Activated CD4-positive, alpha-beta T cell treated with anti-CD3 and anti-CD28 coated beads, Interleukin-2, amount 10 ng/mL, durations not matched to agents 7 days and 5 days (primary cell): Measurements from ENCODE around the gene TRAPPC2B. TPM values are rescaled to one million over a fixed set of nuclear protein-coding genes. Genes with fewer than 3 reads are reported as not detected.
"Not testable (repeated sequence)": the region's sequence is repeated elsewhere in the genome, so short reads cannot be mapped to it uniquely, and the experiment has no call there.

Experiments used
- CTCF ChIA-PET: fragments of 350-600 bp; sonication (Branson Sonifier 250); formaldehyde crosslinking; loops from one replicate; lab custom pipeline; 2021; ENCODE audit warnings: antibody characterized with exemption; lab: Charles Lee
- POLR2A ChIA-PET: fragments of 350-600 bp; sonication (Branson Sonifier 250); formaldehyde crosslinking; loops from one replicate; lab custom pipeline; 2021; ENCODE audit warnings: antibody characterized with exemption; lab: Charles Lee
- DNase-seq: peaks from one replicate; pipeline ENCODE4 v3.0.0-alpha.2; 2020
- H3K27ac Mint-ChIP-seq: one replicate; pipeline ENCODE4 v1.8.0; 2021; ENCODE audit warnings: mild to moderate bottlenecking, moderate library complexity, mixed read lengths
- H3K27me3 Mint-ChIP-seq: one replicate; pipeline ENCODE4 v1.8.0; 2021; ENCODE audit warnings: mixed read lengths
- H3K36me3 Mint-ChIP-seq: one replicate; pipeline ENCODE4 v1.8.0; 2021; ENCODE audit warnings: low read depth, mixed read lengths
- H3K4me1 Mint-ChIP-seq: one replicate; pipeline ENCODE4 v1.8.0; 2021; ENCODE audit warnings: mixed read lengths
- H3K4me3 Mint-ChIP-seq: one replicate; pipeline ENCODE4 v1.8.0; 2021; ENCODE audit warnings: mild to moderate bottlenecking, moderate library complexity, mixed read lengths
- H3K9me3 Mint-ChIP-seq: one replicate; pipeline ENCODE4 v1.8.0; 2021; ENCODE audit warnings: mixed read lengths
- total RNA-seq, 2 experiments: library from RNA; stranded (reverse); gene quantifications; one replicate each; pipeline ENCODE4 v1.2.3, GENCODE V29; 2021

TRAPPC2B gene
- total RNA-seq, 2 experiments from 2014 or later: 9.0 to 10.3 TPM

- Mint-ChIP-seq H3K9me3 (peaks cover 16% of the 10 kb centered on the region), H3K4me3 (no peak overlapping the region), H3K27me3 (no peaks in the 10 kb centered on the region), H3K36me3 (peaks cover 31% of the 10 kb centered on the region), H3K27ac (no peak overlapping the region), H3K4me1 (peaks cover 29% of the 10 kb centered on the region)
- ChIA-PET CTCF (no interaction called here), POLR2A (no interaction called here)
- DNase-seq: no peak
Observed at GRCh38 chr19:57348136-57348535, 15.2 kb upstream of the TRAPPC2B start.

DNA sequence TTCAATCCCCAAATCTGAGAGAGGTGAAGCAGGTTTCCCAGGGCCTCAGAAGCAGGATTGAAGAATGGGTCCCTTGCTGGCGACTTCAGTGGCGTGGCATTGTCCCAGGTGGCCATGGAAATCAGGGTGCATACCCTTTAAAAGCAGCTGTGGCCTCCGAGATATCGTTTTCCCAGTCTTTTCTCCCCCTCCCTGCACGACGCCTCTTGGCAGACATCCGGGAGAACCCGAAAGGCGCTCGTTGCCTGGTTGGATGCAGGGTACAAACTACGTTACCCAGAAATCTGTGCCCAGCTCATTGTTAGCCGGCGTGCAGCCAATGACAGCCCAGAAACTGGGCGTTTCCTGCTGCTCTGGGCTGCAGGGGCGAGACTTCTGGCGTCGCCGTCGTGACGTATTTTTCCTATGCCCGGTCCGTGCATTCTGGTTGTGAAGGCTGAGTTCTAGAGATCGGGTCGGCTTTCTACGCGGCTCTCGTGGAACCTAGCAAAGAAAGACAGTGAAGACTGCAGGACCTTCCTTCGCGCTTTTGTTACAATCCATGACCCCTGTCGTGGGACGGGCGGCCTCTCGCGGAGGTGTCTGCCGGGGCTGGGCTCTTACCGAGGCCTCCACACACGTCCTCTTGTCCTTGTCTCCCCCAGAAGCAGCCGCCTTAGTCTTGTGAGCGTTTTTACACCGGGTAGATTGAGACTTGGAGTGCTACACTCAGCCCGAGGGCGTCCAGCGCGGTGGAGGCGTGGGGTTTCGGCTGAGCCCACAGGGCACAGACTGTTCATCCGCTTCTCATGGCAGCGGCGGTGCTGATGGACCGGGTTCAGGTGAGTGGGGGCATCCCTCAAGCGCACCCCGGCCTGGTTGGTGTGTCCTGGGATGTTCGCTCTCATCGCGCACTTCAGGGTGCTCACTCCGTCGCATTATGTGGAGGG lies 12.2 kb upstream of the TRAPPC2B start, which contains the start of gene ZNF304:
ZNF304 (plus strand) TSS at position 395 of the 929 bp plus-strand sequence; CDS start at position 789, 394 bp downstream.
- peaks cover 41% of the 10 kb centered on the region for H3K9me3 Mint-ChIP-seq

DNA sequence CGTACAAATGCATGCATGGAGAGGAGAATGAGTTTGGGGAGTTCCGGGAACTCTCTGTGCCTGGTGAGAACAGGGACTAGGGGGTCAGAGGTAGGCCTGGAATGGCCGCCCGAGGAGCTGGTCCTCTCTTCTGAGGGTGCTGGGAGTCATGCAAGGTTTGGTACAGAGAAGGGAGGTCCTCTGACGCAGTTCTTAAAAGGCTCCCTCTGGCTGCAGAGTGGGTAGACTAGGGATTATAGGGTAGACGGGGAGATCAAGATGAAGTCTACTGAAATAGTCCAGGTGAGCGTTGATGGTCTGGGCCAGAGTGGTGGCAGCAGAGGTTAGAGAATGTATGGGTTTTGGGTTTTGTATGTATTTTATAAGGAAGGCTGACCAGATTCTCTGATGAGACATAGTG lies 11.5 kb upstream of the TRAPPC2B start:
- H3K27me3 Mint-ChIP-seq: no peaks in the 10 kb centered on the region
- peaks cover 69% of the 10 kb centered on the region for H3K36me3 Mint-ChIP-seq
- DNase-seq: no peak
- peak overlapping the region; percentile 84 for H3K4me3 Mint-ChIP-seq
- ChIA-PET POLR2A (no interaction called here), CTCF (no interaction called here)
- peak overlapping the region; percentile 93 for H3K27ac Mint-ChIP-seq
- H3K9me3 Mint-ChIP-seq: peaks cover 45% of the 10 kb centered on the region
- peaks cover 34% of the 10 kb centered on the region for H3K4me1 Mint-ChIP-seq

More for the DNA sequence above, 12.2 kb upstream of the TRAPPC2B start, which contains the start of gene ZNF304:
- ChIA-PET POLR2A (interaction anchor here (0.6 kb wide), 1 partner anchor 572 kb away, joined by 4 read pairs; no protein-coding TSS in a partner anchor), CTCF (interaction anchor here (1.4 kb wide), 1 partner anchor 565 kb away, joined by 3 read pairs; the partner anchor contains the start of gene ZNF417)
- peak; percentile 93 for DNase-seq
- H3K27ac Mint-ChIP-seq: peak within 1 kb of the TSS; percentile 93
- peak within 1 kb of the TSS; percentile 84 for H3K4me3 Mint-ChIP-seq
- no peaks in the 10 kb centered on the region for H3K27me3 Mint-ChIP-seq
- peaks cover 61% of the 10 kb centered on the region for H3K36me3 Mint-ChIP-seq
- peaks cover 34% of the 10 kb centered on the region for H3K4me1 Mint-ChIP-seq

GRCh38 chr19:57355916-57356315 lies 7.4 kb upstream of the TRAPPC2B start:
- Mint-ChIP-seq H3K27ac (no peak overlapping the region), H3K4me3 (no peak overlapping the region), H3K36me3 (peaks cover 88% of the 10 kb centered on the region), H3K27me3 (no peaks in the 10 kb centered on the region), H3K4me1 (peaks cover 27% of the 10 kb centered on the region), H3K9me3 (peaks cover 58% of the 10 kb centered on the region)
- POLR2A ChIA-PET: no interaction called here
- CTCF ChIA-PET: interaction anchor here (1.2 kb wide), 1 partner anchor 34 kb away, joined by 4 read pairs; the partner anchor contains the start of gene ZNF548
- DNase-seq: no peak

DNA sequence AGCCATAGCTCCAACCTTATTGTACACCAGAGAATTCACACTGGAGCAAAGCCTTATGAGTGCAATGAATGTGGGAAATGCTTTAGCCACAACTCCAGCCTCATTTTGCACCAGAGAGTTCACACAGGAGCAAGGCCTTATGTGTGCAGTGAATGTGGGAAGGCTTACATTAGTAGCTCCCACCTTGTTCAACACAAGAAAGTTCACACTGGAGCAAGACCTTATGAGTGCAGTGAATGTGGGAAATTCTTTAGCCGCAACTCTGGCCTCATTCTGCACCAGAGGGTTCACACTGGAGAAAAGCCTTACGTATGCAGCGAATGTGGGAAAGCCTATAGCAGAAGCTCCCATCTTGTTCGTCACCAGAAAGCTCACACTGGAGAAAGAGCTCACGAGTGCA lies 5.9 kb upstream of the TRAPPC2B start:
- DNase-seq: no peak
- Mint-ChIP-seq H3K4me3 (no peak overlapping the region), H3K27ac (no peak overlapping the region), H3K4me1 (peaks cover 12% of the 10 kb centered on the region), H3K9me3 (peaks cover 60% of the 10 kb centered on the region), H3K27me3 (no peaks in the 10 kb centered on the region), H3K36me3 (peaks cover 77% of the 10 kb centered on the region)
- CTCF ChIA-PET: interaction anchor here (1.3 kb wide), 1 partner anchor 32 kb away, joined by 5 read pairs; the partner anchor contains the start of gene ZNF548
- POLR2A ChIA-PET: no interaction called here

GRCh38 chr19:57359300-57359699 lies 4.1 kb upstream of the TRAPPC2B start:
- no peak overlapping the region for H3K27ac Mint-ChIP-seq
- CTCF ChIA-PET: no interaction called here

DNA sequence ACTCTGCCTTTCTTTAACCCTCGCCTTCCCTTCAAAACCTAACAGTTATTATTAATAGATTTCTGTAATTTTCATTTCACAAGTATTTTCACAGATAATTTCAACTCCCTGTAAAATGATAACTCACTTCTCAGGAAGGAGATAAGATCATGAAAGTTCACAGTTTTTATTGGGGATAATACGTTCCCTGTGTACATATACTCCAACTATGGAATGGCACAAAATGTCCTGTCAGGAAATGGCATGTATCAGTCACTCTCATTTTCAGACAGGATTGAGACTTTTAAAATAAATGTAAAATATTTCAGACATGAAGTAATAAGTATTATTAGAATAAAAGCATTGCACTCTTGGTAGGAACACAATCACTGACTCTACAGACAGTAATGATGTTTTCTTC lies 932 bp upstream of the TRAPPC2B start:
- peaks cover 35% of the 10 kb centered on the region for H3K9me3 Mint-ChIP-seq

More at GRCh38 chr19:57359300-57359699, 4.1 kb upstream of the TRAPPC2B start:
- Mint-ChIP-seq H3K27me3 (no peaks in the 10 kb centered on the region), H3K9me3 (peaks cover 52% of the 10 kb centered on the region), H3K4me3 (no peak overlapping the region), H3K4me1 (peaks cover 15% of the 10 kb centered on the region), H3K36me3 (peaks cover 71% of the 10 kb centered on the region)
- no peak for DNase-seq
- POLR2A ChIA-PET: no interaction called here

GRCh38 chr19:57363688-57364181 lies 384 bp downstream of the TRAPPC2B start:
- POLR2A ChIA-PET: no interaction called here
- CTCF ChIA-PET: interaction anchor here (0.7 to 1.3 kb wide), 2 partner anchors 23 to 26 kb away, joined by 3 to 5 read pairs; partner anchors contain the start of gene ZNF548
- peak overlapping the region; percentile 98 for H3K27ac Mint-ChIP-seq
- H3K4me3 Mint-ChIP-seq: peak overlapping the region; percentile 88
- DNase-seq: no peak
- H3K4me1 Mint-ChIP-seq: peaks cover 15% of the 10 kb centered on the region
- H3K9me3 Mint-ChIP-seq: peaks cover 30% of the 10 kb centered on the region
- H3K36me3 Mint-ChIP-seq: peaks cover 49% of the 10 kb centered on the region
- H3K27me3 Mint-ChIP-seq: no peaks in the 10 kb centered on the region

More for the DNA sequence above, 932 bp upstream of the TRAPPC2B start:
- Mint-ChIP-seq H3K4me3 (peak overlapping the region; percentile 88), H3K36me3 (peaks cover 53% of the 10 kb centered on the region), H3K27ac (peak overlapping the region; percentile 98), H3K4me1 (peaks cover 15% of the 10 kb centered on the region), H3K27me3 (no peaks in the 10 kb centered on the region)
- ChIA-PET CTCF (interaction anchor here (0.5 kb wide), 1 partner anchor 9 kb away, joined by 3 read pairs; no protein-coding TSS in a partner anchor), POLR2A (interaction anchor here (0.6 kb wide), 1 partner anchor 217 kb away, joined by 3 read pairs; the partner anchor contains the start of gene ZNF416)
- no peak for DNase-seq

- Mint-ChIP-seq H3K36me3 (peaks cover 59% of the 10 kb centered on the region), H3K4me1 (peaks cover 15% of the 10 kb centered on the region), H3K27me3 (no peaks in the 10 kb centered on the region), H3K9me3 (peaks cover 21% of the 10 kb centered on the region), H3K4me3 (no peak overlapping the region), H3K27ac (no peak overlapping the region)
- ChIA-PET POLR2A (no interaction called here), CTCF (no interaction called here)
- DNase-seq: no peak
Observed at GRCh38 chr19:57366776-57367175, 3.4 kb downstream of the TRAPPC2B start.

DNA sequence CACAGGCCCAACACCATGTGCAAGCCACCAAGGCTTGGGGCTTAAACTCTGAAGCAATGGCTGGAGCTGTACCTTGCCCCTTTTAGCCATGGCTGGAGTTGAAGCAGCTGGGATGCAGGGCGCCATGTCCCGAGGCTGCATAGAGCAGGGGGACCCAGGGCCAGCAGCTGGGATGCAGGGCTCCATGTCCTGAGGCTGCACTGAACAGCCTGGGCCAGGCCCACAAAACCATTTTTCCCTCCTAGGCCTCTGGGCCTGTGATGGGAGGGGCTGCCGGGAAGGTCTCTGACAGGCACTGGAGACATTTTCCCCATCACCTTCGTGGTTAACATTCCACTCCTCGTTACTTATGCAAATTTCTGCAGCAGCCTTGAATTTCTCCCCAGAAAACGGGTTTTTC lies 10.8 kb downstream of the TRAPPC2B start:
- no peak overlapping the region for H3K27ac Mint-ChIP-seq
- CTCF ChIA-PET: interaction anchor here (0.7 kb wide), 1 partner anchor 780 kb away, joined by 3 read pairs; no protein-coding TSS in a partner anchor
- peaks cover 57% of the 10 kb centered on the region for H3K9me3 Mint-ChIP-seq
- H3K4me3 Mint-ChIP-seq: no peak overlapping the region
- H3K27me3 Mint-ChIP-seq: no peaks in the 10 kb centered on the region
- H3K36me3 Mint-ChIP-seq: peaks cover 91% of the 10 kb centered on the region
- H3K4me1 Mint-ChIP-seq: no peaks in the 10 kb centered on the region
- POLR2A ChIA-PET: no interaction called here
- no peak for DNase-seq

GRCh38 chr19:57374647-57375046 lies 11.3 kb downstream of the TRAPPC2B start:
- DNase-seq, POLR2A ChIA-PET, H3K4me3 Mint-ChIP-seq, CTCF ChIA-PET, H3K4me1 Mint-ChIP-seq, H3K27ac Mint-ChIP-seq, H3K27me3 Mint-ChIP-seq: not testable (repeated sequence)
- Mint-ChIP-seq H3K9me3 (peaks cover 59% of the 10 kb centered on the region), H3K36me3 (peaks cover 93% of the 10 kb centered on the region)

- Mint-ChIP-seq H3K27me3 (no peaks in the 10 kb centered on the region), H3K27ac (no peak overlapping the region), H3K9me3 (peaks cover 70% of the 10 kb centered on the region), H3K4me3 (no peak overlapping the region), H3K36me3 (peaks cover 82% of the 10 kb centered on the region), H3K4me1 (no peaks in the 10 kb centered on the region)
- DNase-seq: no peak
- CTCF ChIA-PET: no interaction called here
- POLR2A ChIA-PET: no interaction called here
Observed at GRCh38 chr19:57376151-57376550, 12.8 kb downstream of the TRAPPC2B start.
